NCI-H128 (cell line): Measurements from ENCODE around the gene EHHADH.
"Not testable (repeated sequence)": the region's sequence is repeated elsewhere in the genome, so short reads cannot be mapped to it uniquely, and the experiment has no call there.

Source experiments
- DNase-seq: peaks from one replicate; lab custom pipeline; 2025; ENCODE audit not compliant: unreplicated experiment; lab: John Stamatoyannopoulos, UW

Gene EHHADH

DNA sequence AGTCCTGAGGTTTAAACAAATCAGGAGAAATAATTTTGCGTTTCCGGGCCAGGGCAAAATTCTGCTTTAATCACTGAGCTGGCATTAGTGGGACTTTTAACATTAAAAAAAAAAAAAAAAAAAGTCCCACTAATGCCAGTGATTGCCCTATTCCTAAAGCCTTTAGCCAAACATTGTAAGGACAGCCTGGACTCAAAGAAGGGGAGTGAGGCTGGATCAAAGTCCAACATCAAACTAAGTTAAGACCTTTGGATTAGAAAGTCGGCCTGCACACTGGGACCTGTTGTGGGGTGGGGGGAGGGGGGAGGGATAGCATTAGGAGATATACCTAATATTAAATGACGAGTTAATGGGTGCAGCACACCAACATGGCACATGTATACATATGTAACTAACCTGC, 716 bp downstream of the EHHADH start:
- not testable (repeated sequence) for DNase-seq

DNA sequence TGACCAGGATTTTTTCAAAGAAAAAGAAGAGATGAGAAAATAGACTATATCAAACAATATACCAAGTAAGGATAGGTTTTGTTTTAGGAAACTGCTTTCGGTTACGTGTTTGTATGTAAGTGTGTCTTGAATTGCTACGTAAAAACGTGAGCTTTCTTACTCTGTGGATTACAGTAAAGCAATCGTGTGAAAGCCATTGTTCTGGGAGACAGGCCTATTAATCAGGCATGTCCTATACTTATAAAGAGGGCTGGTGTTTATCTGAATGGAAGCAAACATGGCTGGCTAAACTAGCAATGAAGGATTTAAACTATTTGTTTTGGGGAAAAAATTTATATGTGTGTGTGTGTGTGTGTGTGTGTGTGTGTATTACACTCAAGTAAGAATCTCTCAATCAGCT, 2.6 kb downstream of the EHHADH start:
- DNase-seq = no peak

DNA sequence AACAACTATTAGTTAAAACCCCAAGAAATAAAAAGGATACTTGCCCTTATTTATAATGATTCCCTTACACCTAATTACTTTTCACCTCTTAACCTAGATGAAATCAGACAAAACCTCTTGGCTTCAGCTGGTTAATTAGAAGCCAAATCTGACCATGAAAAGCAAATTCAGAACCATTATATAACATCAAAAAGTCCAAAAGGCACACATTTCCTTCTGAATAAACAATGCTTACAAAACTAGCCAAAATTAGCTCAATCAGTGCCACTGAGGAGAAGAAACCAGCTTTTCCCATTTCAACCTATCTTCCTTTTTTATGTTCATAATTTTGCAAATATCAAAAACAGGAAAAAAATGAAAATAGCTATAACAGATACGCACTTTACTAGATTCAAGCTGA, 3.2 kb downstream of the EHHADH start:
- DNase-seq = no peak

DNA sequence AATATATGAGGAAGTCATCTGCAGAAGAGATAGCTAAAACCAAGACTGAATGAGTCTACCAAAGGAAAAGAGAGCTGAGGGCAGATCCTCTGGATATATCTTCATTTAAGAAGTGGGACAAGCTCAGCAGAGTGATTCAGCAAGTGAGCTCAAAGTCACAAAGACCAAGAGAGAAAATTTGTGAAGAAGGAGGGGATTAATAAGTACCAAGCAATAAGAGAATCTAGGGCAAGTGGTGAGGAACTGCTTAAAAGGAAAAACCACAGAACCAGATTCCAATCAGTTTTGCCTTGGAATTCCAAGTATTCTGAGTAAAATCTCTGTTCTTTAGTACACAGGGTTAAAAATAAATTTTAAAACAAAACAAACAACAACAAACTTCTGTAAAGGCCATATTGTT, 3.6 kb downstream of the EHHADH start:
- no peak for DNase-seq

DNA sequence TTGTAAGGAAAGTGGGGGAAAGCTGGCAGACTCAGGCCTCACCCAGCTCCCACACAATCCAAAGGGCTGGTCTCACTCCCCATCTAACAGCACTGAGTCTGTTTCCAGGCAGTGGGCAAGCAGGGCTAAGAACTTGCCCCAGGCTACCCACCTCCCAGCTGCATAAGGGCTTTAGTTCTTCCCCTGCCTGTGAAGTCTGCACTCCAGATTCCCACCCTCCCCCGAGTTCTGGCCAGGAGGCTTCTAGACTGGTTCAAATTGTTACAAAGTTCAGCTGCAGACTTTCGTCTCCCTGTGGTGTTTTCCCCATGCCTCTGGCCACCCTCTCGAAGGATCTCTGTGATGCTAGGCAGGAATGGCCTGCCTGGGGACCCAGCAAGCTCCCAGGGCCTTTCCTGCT, 11.2 kb downstream of the EHHADH start:
- no peak for DNase-seq

DNA sequence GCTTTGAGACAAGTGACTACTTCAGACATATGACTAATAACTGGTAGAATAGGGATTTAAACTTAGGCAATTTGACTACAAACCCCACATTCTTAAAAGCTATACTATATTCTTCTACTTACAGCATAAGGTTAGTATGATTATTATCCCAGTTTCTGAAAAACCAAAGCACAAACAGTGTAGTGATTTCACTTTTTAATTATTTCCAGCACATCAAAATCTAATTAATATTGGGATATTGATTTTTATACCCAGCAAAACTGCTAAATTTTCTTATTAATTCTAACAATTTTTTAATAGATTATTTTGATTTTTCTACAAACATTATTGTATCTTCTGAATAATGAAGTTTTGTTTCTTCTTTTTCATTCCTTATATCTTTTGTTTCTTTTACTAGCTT, 16.9 kb downstream of the EHHADH start:
- no peak for DNase-seq

DNA sequence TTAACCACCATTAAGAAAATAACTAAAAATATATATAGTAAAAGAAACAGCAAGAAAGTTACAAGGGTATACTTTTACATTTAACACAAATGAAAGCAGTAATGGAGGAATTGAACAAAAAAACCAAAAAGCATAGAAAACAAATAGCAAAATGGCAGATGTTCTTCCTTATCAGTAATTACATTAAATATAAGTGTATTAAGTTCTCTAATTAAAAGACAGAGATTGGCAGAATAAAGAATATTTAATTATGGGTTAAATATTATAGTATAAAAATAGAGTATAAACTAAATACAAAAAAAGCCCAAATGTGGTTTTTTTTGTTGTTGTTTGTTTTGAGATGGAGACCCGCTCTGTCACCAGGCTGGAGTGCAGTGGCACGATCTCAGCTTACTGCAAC, 20.5 kb downstream of the EHHADH start:
- DNase-seq = no peak

DNA sequence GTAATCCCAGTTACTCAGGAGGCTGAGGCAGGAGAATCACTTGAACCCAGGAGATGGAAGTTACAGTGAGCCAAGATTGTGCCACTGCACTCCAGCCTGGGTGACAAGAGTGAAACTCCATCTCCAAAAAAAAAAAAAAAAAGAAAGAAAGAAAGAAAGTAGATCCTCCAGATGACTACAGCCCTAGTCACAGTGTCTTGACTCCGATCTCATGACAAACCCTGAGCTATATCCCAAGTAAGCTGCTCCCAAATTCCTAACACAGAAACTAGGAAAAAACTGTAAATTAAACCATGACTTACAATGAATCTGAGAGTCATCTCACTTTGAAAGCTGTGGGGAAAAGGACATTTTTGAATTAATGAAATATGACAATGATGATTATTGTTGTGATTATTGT, 27.3 kb downstream of the EHHADH start:
- DNase-seq = not testable (repeated sequence)

DNA sequence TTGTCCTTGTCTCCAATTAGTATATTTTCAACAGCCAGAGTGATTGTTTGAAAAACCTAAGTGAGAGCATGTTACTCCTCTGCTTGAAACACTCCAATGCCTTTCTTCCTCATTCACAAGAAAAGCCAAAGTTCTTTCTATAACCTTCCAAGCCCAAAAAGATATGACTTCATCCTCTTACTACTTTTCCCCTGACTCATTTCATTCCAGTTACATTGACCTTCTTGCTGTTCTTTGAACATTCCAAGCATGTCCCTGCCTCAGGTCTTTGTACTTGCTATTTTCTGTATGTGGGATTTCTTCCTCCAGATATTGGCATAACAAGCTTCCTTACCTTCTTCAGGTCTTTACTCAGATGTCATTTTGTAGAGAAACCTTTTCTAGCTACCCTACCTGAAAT, 28.3 kb downstream of the EHHADH start:
- DNase-seq = no peak

DNA sequence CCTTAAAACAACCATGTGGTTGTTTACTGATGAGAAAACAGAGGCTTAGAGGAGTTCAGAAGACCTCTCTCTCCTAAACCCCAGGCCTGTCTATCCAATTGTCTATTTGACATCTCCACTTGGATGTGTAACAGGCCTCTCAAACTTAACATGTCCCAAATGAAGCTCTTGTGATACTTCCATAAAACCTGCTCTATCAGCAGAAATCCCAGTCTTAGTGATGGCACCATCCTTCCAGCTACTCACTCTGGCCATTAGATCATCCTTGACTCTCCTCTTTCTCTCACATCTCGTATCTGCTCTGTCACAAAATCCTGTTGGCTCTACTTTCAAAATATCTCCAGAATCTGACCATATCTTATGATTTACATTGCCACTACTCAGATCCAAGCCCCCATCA, 28.8 kb downstream of the EHHADH start:
- no peak for DNase-seq

DNA sequence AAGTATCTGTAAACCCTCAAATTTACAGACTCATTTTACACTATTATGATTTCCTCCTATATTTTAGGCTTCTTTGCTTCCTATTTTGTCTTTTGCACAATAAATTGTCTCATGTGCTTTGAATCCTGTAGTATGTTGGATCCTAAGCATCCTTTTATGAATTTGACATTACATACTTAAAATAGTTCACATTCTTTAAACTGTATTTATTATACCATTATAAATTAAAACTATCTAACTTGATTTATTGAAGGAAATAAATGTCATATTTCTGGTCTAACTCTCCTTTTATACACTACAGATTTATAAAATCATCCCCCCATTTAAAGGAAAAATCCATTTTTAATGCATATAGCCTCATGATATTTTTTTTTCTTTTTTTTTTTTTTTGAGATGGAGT, 32.6 kb downstream of the EHHADH start:
- no peak for DNase-seq

DNA sequence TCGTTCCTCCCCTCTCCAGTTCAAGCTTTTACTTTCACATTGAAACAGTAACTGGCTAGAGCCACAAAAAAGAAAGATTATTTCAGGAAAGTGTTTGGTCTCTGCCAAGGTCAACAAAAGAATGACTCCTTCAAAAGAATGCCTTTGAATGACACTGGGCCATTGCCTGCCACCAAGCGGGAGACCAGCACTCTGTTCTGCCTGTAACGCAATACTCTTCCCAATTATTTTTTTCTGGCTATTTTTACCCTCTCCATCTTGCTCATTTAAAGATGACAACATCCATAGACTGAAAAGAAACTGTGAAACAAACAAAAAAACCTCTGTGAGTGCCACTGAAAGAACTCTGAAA, 37.3 kb downstream of the EHHADH start:
- no peak for DNase-seq

DNA sequence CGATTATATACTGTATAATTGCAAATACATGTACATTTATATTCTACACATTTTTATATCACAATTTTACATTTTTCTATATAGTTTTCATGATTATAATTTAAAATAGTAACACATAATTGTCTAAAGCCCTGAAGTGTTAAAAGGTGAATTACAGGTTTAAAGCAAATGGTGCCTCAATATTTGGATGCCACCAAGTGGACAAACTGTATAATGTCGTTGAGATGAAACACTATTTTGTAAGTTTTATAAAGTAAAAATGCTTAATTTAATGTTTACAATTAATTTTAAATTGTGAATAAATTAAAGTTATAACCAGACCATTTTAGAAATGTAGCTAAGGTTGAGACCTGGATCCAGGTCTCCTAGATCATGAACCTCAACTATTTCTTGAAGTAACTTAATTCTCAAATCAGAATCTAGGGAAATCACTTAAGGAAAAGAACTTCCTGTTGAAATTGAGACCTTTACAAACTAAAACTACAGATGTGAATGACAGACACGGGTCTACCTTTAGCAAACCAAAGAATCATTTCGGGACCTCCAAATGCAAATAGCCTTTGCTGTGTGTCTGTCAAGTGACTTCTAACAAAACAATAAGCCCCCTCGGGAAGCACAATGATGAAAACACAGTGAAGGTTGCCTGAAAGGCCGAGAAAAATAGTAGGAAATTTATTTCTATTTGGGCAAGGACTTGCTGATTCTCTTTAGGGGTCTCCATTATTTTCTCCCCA, 37.8 kb downstream of the EHHADH start:
- no peak for DNase-seq

DNA sequence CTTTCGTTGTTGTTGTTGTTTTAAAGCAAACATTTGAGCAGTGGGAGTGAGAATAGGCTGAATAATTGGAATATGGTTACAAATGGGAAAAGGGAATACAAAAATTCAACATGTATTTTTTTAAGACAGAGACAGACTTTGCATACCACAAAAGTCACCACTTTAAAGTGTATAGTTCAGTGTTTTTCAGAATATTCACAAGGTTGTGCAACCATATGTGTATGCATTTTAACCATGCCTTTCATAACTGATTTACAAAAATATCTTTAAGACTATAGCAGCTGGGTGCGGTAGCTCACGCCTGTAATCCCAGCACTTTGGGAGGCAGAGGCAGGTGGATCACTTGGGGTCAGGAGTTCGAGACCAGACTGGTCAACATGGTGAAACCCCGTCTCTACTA, 41.3 kb downstream of the EHHADH start:
- no peak for DNase-seq

DNA sequence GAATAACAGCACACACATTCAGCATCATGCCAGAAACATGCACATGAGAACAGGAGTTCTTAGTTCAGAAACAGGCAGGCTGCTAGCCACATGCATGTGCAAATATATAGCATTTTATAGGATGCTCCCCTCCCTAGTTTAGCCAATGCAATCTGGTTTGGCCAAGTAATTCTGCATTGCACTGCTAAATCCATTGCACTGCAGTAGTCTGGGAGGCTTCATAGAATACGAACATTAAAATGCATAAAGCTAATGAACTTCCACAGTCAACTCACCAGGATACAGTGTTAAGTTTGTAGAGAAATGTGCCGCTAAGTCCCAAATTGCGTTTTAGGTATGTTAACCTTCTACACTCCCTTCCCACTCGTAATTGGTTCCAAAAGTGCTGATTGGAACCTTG, 41.8 kb downstream of the EHHADH start:
- no peak for DNase-seq

DNA sequence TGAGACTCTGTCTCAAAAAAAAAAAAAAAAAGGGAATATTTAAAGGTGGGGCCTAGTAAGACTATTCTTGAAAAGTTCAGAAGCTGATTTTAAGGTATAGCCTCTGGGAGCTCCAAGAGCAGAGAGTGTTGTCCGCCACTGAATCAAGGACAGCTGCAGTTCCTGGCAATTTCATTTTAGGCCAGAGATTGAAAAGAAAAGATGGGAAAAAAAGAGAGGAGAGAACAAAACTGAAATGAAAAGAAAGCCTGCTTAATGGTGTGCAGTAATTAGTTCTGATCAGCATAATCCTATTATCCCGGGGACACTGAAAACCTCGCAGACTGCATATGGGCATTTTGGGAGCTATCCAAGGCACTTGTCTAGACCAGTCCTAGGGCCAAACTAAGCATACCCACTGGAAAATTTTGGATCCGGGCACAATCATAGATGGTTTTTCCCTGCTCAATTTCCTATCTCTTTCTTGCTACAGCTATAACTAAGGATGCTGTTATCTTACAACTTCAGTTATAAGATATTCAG, 43.2 kb downstream of the EHHADH start:
- DNase-seq = no peak

DNA sequence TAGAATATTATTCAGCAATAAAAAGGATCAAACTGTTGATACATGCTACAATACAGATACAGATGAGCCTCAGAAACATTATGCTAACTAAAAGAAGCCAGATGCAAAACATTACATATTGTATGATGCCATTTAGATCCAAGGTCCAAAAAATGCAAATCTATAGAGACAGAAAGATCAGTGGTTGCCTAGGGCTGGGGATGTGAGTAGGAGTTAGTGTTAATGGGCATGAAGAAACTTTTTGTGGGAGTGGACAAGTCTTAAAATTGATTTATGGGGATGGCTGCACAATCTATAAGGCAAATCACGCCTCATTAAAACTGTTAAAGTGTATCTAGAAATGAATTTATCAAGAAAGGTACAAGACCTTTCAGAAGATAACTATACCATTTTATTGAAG, 45.0 kb downstream of the EHHADH start:
- no peak for DNase-seq

DNA sequence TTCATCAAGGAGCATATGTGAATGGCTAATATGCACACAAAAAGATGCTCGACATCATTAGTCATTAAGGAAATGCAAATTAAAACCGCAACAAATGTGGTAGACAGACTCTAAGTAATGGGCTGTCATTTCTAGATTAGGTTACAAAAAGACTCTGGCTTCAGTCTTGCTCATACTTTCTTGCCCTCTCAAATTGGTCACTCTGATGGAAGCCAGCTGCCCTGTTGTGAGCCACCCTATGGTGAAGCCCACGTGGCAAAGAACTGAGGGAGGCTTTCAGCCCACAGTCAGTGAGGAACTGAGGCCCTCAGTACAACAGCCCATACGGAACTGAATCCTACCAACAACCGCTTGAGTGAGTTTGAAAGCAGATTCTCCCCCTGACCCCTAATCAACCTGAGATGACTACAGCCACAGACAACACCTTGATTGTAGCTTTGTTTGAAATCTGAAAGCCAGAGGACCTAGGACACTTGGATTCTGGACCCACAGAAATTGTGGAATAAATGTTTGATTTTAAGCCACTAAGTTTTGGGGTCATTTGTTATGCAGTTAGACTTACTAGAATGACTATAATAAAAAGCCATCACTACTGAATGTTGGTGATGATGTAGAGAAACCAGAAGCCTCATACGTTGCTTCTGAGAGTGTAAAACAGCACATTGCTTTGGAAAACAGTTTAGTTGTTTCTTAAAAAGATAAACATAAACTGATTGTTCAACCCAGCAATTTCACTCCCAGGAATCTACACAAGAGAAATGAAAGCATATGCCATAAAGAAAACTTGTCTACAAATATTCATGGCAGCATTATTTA, 45.7 kb downstream of the EHHADH start:
- no peak for DNase-seq

DNA sequence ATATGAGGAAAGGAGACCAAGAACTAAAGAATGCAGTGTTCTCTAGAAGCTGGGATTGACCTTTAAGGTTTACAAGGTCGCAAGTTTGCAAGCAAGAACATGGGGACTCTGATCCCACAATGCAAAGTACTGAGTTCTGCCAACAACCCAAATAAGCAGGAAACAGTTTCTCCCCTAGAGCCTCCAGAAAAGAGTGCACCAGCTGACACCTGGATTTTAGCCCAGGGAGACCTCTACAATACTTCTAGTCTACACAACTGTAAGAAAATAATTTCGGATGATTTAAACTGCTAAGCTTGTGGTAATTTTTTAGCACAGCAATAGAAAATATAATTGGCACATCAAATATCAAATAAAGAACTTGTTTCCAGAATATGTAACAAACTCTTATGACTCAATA, 46.4 kb downstream of the EHHADH start:
- no peak for DNase-seq

DNA sequence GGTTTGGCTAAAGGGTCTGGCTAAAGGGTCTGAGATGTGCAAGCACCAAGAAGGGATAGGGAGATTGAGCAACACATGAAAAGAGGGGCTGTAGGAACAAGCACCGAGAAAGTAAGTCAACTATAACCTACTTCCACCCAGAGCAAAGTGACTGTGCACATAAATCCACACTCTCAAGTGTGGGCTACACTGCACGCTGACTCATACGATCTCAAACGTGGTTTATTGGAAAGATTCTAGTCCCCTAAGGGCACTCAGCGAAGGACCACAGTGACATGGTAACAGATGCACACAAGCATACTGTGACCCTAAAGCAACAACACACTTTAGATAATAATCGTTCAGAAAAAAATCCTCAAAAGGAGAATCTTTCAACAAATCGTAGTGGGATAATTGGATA, 48.0 kb downstream of the EHHADH start:
- DNase-seq = no peak

DNA sequence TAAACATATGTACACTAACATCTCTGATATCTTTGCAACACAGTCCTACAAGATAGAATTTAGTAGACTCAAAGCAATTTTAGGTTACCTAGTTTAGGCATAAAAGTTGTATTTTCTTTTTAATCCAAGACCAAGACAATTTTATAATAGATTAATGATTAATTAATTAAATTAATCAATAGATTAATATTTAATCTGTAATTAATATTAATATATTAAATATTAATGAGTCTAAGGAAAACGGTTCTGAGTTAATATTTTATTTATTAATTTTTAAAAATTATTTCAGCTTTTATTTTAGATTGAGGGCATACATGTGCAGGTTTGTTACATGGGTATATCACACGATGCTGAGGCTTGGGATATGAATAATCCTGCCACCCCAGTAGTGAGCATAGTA, 49.0 kb downstream of the EHHADH start:
- DNase-seq = no peak

DNA sequence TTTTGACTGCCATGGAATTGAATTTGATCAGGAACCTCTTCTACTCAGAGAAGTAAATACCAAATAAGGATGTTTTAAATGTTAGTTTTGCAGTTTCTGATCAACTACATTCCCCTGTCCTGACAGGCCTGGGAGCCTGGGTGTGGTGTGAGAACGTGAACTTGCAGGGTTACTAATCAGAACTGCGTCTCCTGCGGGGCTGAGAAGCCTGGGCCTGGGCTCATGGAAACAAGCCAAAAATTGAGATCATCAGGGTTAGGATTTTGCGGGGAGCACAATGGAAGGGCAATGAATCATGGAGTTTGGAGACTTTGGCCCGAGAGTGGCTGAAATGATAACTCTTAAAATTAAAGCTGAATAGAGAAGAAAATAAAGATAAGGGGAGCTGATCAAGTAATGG, 53.2 kb downstream of the EHHADH start:
- DNase-seq = no peak

DNA sequence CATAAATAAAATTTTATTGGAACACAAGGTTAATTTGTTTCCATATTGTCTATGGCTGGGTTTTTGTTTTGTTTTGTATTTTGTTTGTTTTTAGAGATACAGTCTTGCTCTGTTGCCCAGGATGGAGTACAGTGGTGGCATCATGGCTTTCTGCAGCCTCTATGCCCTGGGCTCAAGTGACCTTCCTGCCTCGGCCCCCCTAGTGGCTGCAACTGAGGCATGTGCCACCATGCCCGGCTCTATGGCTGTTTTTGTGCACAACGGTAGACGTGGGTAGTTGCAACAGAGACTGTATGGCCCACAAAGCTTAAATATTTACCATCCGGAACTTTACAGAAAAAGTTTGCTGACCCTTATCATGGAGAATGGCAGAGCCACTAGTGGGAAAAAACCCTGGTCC, 54.2 kb downstream of the EHHADH start:
- no peak for DNase-seq
